GM23248 (cell line): Measurements from ENCODE around the gene PNMA1. TPM values are rescaled to one million over a fixed set of nuclear protein-coding genes. Genes with fewer than 3 reads are reported as not detected.

Experiments
- DNase-seq: peaks from one replicate; pipeline ENCODE4 v3.0.0-alpha.2; 2015
- H2AFZ ChIP-seq: fragments of 200-600 bp; sonication (generic); 2 replicates; pipeline ENCODE4 v1.6.1; 2016; ENCODE audit warnings: antibody characterized with exemption
- H3F3A ChIP-seq: fragments of 200-600 bp; sonication (generic); 2 replicates; pipeline ENCODE4 v1.6.1; 2016; ENCODE audit warnings: mild to moderate bottlenecking, antibody characterized with exemption, mixed run types; ENCODE audit not compliant: insufficient read depth
- H3K27ac ChIP-seq: fragments of 200-600 bp; sonication (generic); 2 replicates; pipeline ENCODE4 v1.5.1; 2016; ENCODE audit warnings: mild to moderate bottlenecking
- H3K27me3 ChIP-seq: fragments of 200-600 bp; sonication (generic); replicated peaks from 2 replicates; pipeline ENCODE4 v1.6.1; 2016; ENCODE audit warnings: mild to moderate bottlenecking; ENCODE audit not compliant: insufficient read depth
- H3K36me3 ChIP-seq: fragments of 200-600 bp; sonication (generic); 2 replicates; pipeline ENCODE4 v1.6.1; 2016; ENCODE audit warnings: low read depth, mild to moderate bottlenecking
- H3K4me1 ChIP-seq: fragments of 200-600 bp; sonication (generic); 2 replicates; pipeline ENCODE4 v1.6.1; 2016; ENCODE audit warnings: mild to moderate bottlenecking; ENCODE audit not compliant: insufficient read depth
- H3K4me2 ChIP-seq: fragments of 200-600 bp; sonication (generic); one replicate; pipeline ENCODE4 v1.6.1; 2016; ENCODE audit warnings: mild to moderate bottlenecking; ENCODE audit not compliant: unreplicated experiment
- H3K4me3 ChIP-seq: fragments of 200-600 bp; sonication (generic); 2 replicates; pipeline ENCODE4 v1.5.1; 2016; ENCODE audit warnings: mild to moderate bottlenecking
- H3K79me2 ChIP-seq: fragments of 200-600 bp; sonication (generic); 2 replicates; pipeline ENCODE4 v1.6.1; 2016; ENCODE audit warnings: mild to moderate bottlenecking; ENCODE audit not compliant: insufficient read depth
- H3K9ac ChIP-seq: fragments of 200-600 bp; sonication (generic); 2 replicates; pipeline ENCODE4 v1.6.1; 2016; ENCODE audit warnings: mild to moderate bottlenecking
- H3K9me2 ChIP-seq: fragments of 200-600 bp; sonication (generic); 2 replicates; pipeline ENCODE4 v1.6.1; 2016; ENCODE audit warnings: mixed run types, mild to moderate bottlenecking, moderate library complexity; ENCODE audit not compliant: insufficient read depth
- H3K9me3 ChIP-seq: fragments of 200-600 bp; sonication (generic); one replicate; pipeline ENCODE4 v1.6.1; 2017; ENCODE audit warnings: low read depth
- H4K20me1 ChIP-seq: fragments of 200-600 bp; sonication (generic); 2 replicates; pipeline ENCODE4 v1.6.0; 2016; ENCODE audit not compliant: insufficient read depth
- EZH2 ChIP-seq: fragments of 200-600 bp; sonication (generic); IDR thresholded peaks from 2 replicates; pipeline ENCODE4 v1.6.1; 2018; ENCODE audit warnings: antibody characterized with exemption, mild to moderate bottlenecking; ENCODE audit not compliant: insufficient read depth, poor library complexity, severe bottlenecking
- EZH2phosphoT487 ChIP-seq: fragments of 200-600 bp; sonication (generic); IDR thresholded peaks from 2 replicates; pipeline ENCODE4 v1.6.1; 2018; ENCODE audit warnings: antibody characterized with exemption, moderate library complexity, mild to moderate bottlenecking, low read depth; ENCODE audit not compliant: insufficient read depth
- WGBS, 2 experiments: methylation state at CpG; one replicate each; pipeline ENCODE4 v1.1.6; 2015 to 2017; ENCODE audit warnings: low lambda C conversion rate in 2 of 2, low coverage in 1 of 2; ENCODE audit errors: missing lambda C conversion rate in 2 of 2; 5-methylcytosine and 5-hydroxymethylcytosine counted together
- in situ Hi-C: fragments of 300-500 bp; cut with MboI; formaldehyde crosslinking; loops from 2 replicates; pipeline ENCODE4 v1.15.0; 2020
- polyA plus RNA-seq: library from polyadenylated mRNA; unstranded; fragments of >200 nt; fragmentation: Nextera tagmentation; extraction: Ambion mirVana; gene quantifications from 2 replicates; pipeline ENCODE4 v1.2.1, GENCODE V29; 2016
- total RNA-seq: library from RNA; depleted of rRNA; stranded (reverse); fragments of >200 nt; shearing (Covaris generic); gene quantifications from 2 replicates; pipeline ENCODE4 v1.2.3, GENCODE V29; 2014

The PNMA1 gene
- total and polyA plus RNA-seq, 2 experiments from 2014 or later = 14.2 to 64.7 TPM

- Histone ChIP-seq H3K9me2 (no peaks in the 10 kb centered on the region), H4K20me1 (no peaks in the 10 kb centered on the region), H3K27me3 (no peaks in the 10 kb centered on the region), H3K36me3 (no peaks in the 10 kb centered on the region), H3K9me3 (no peaks in the 10 kb centered on the region), H3K4me2 (peak overlapping the region; percentile 72), H3K4me1 (peaks cover 31% of the 10 kb centered on the region), H2AFZ (peak overlapping the region; percentile 66), H3K79me2 (peaks cover 76% of the 10 kb centered on the region), H3K4me3 (peak overlapping the region; percentile 80), H3K27ac (peak overlapping the region; percentile 94), H3F3A (peaks cover 26% of the 10 kb centered on the region), H3K9ac (peak overlapping the region; percentile 97)
- in situ Hi-C loops = no loop called here
- no peak for DNase-seq
- TF ChIP-seq EZH2phosphoT487 (no peak), EZH2 (no peak)
- 39 to 48% methylated on average over 13 of the region's 13 CpGs for WGBS, 2 experiments
Observed at GRCh38 chr14:73760598-73761586, 46.7 kb upstream of the PNMA1 start.

- H3F3A ChIP-seq = peaks cover 34% of the 10 kb centered on the region
- in situ Hi-C loops = no loop called here
- peaks cover 76% of the 10 kb centered on the region for H3K79me2 ChIP-seq
- H3K27ac ChIP-seq = peak overlapping the region; percentile 94
- H3K9me2 ChIP-seq = no peaks in the 10 kb centered on the region
- H3K27me3 ChIP-seq = no peaks in the 10 kb centered on the region
- no peaks in the 10 kb centered on the region for H3K36me3 ChIP-seq
- peak overlapping the region; percentile 66 for H2AFZ ChIP-seq
- H3K4me3 ChIP-seq = peak overlapping the region; percentile 80
- H3K4me1 ChIP-seq = peaks cover 40% of the 10 kb centered on the region
- 1% methylated on average over 63 to 78 of the region's 93 CpGs for WGBS, 2 experiments
- H3K9me3 ChIP-seq = no peaks in the 10 kb centered on the region
- DNase-seq = peak; percentile 100
- no peaks in the 10 kb centered on the region for H4K20me1 ChIP-seq
- TF ChIP-seq EZH2phosphoT487 (no peak), EZH2 (no peak)
- H3K9ac ChIP-seq = peak overlapping the region; percentile 97
- H3K4me2 ChIP-seq = peak overlapping the region; percentile 88
Observed at GRCh38 chr14:73759714-73760597, 45.8 kb upstream of the PNMA1 start.

- no peaks in the 10 kb centered on the region for H3K36me3 ChIP-seq
- H3K79me2 ChIP-seq = peaks cover 79% of the 10 kb centered on the region
- H3K4me3 ChIP-seq = peak overlapping the region; percentile 80
- no peaks in the 10 kb centered on the region for H3K9me3 ChIP-seq
- H3K4me1 ChIP-seq = peaks cover 47% of the 10 kb centered on the region
- peak overlapping the region; percentile 88 for H3K4me2 ChIP-seq
- 0 to 2% methylated on average over 26 to 50 of the region's 71 CpGs for WGBS, 2 experiments
- H3K9me2 ChIP-seq = no peaks in the 10 kb centered on the region
- in situ Hi-C loops = no loop called here
- peak overlapping the region; percentile 97 for H3K9ac ChIP-seq
- peak overlapping the region; percentile 94 for H3K27ac ChIP-seq
- TF ChIP-seq EZH2 (no peak), EZH2phosphoT487 (no peak)
- peaks cover 39% of the 10 kb centered on the region for H3F3A ChIP-seq
- H4K20me1 ChIP-seq = no peaks in the 10 kb centered on the region
- H3K27me3 ChIP-seq = no peaks in the 10 kb centered on the region
- no peak overlapping the region for H2AFZ ChIP-seq
- peak; percentile 82 for DNase-seq
Observed at GRCh38 chr14:73759183-73759713, 45.1 kb upstream of the PNMA1 start.
